ENCODE data around the gene TCP10L. TPM values are rescaled to one million over a fixed set of nuclear protein-coding genes. Genes with fewer than 3 reads are reported as not detected.
A peak's percentile ranks its signal among the peaks of the same experiment; 100 is the strongest.

Gene TCP10L
- total RNA-seq, 1 experiment from 2014 or later, result 1.2 TPM

DNA sequence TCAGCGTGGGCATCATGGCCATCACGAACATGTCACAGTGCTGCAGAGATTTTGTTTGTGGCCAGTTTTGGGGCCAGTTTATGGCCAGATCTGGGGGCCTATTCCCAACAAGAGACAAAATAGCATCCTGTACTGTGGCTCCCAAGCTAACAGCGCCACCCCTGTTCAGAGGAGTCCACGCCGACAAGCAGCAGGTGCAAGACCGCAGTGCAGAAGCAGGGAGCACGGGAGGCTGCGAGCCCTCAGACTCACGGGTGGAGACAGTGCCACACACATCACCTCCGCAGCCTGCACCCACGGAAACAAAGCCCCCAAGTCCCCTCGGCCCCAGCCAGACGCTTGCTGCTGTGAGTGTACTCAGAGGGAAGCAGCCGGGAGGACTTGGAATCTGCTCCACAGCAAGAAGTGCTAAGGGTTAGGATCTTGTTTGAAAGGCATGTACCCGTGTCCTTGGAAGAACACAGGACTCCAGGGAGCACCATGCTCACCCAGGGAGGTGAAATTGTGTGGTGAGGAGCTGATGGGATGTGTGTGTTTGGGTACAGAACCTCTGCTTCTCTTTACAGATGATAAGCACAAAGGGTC, 7.1 kb downstream of the TCP10L start:
- Mint-ChIP-seq H3K27me3 (ENCODE audit: low read depth) (no peaks in the 10 kb centered on the region), H3K9me3 (no peaks in the 10 kb centered on the region), H3K36me3 (no peaks in the 10 kb centered on the region), H3K4me3 (no peak overlapping the region), H3K27ac (no peak overlapping the region), H3K4me1 (peaks cover 8% of the 10 kb centered on the region)
- DNase-seq (ENCODE audit: low spot score) (peak; percentile 72), ATAC-seq (peak; percentile 94)
- ChIA-PET POLR2A (interaction anchor here (0.5 kb wide), 1 partner anchor 119 kb away, joined by 5 read pairs; no protein-coding TSS in a partner anchor), CTCF (interaction anchor here (0.6 to 5.3 kb wide), 10 partner anchors 9 to 265 kb away, joined by 3 to 47 read pairs (median 6); no protein-coding TSS in a partner anchor)
- TF ChIP-seq RORB (CRISPR knock-in tag; IDR thresholded peaks at IDR 0.05), result no peak
- TF ChIP-seq, protein P1, sequence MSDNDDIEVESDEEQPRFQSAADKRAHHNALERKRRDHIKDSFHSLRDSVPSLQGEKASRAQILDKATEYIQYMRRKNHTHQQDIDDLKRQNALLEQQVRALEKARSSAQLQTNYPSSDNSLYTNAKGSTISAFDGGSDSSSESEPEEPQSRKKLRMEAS (CRISPR knock-in tag; IDR thresholded peaks at IDR 0.05), result 0 out of 2 replicates have a peak, but pooled peaks have one; percentile 28
- no peak for TF ChIP-seq FOXK1 (CRISPR knock-in tag; IDR thresholded peaks at IDR 0.05)
- TF ChIP-seq, protein P2, sequence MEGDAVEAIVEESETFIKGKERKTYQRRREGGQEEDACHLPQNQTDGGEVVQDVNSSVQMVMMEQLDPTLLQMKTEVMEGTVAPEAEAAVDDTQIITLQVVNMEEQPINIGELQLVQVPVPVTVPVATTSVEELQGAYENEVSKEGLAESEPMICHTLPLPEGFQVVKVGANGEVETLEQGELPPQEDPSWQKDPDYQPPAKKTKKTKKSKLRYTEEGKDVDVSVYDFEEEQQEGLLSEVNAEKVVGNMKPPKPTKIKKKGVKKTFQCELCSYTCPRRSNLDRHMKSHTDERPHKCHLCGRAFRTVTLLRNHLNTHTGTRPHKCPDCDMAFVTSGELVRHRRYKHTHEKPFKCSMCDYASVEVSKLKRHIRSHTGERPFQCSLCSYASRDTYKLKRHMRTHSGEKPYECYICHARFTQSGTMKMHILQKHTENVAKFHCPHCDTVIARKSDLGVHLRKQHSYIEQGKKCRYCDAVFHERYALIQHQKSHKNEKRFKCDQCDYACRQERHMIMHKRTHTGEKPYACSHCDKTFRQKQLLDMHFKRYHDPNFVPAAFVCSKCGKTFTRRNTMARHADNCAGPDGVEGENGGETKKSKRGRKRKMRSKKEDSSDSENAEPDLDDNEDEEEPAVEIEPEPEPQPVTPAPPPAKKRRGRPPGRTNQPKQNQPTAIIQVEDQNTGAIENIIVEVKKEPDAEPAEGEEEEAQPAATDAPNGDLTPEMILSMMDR (IDR thresholded peaks at IDR 0.05), result peak; percentile 52; the same call in 1 of the 2 replicates
- TF ChIP-seq ZNF396 (CRISPR knock-in tag; IDR thresholded peaks at IDR 0.05; ENCODE audit: borderline replicate concordance), result no peak
- TF ChIP-seq ZNF263 (CRISPR knock-in tag; IDR thresholded peaks at IDR 0.05; ENCODE audit: low read depth), result peak; percentile 60; the same call in 1 of the 2 replicates
- TF ChIP-seq, protein P3, sequence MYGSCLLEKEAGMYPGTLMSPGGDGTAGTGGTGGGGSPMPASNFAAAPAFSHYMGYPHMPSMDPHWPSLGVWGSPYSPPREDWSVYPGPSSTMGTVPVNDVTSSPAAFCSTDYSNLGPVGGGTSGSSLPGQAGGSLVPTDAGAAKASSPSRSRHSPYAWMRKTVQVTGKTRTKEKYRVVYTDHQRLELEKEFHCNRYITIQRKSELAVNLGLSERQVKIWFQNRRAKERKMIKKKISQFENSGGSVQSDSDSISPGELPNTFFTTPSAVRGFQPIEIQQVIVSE (CRISPR knock-in tag; IDR thresholded peaks at IDR 0.05; ENCODE audit: borderline replicate concordance), result no peak
- no peak for TF ChIP-seq JUN (CRISPR knock-in tag; IDR thresholded peaks at IDR 0.05)
- TF ChIP-seq, protein P4, sequence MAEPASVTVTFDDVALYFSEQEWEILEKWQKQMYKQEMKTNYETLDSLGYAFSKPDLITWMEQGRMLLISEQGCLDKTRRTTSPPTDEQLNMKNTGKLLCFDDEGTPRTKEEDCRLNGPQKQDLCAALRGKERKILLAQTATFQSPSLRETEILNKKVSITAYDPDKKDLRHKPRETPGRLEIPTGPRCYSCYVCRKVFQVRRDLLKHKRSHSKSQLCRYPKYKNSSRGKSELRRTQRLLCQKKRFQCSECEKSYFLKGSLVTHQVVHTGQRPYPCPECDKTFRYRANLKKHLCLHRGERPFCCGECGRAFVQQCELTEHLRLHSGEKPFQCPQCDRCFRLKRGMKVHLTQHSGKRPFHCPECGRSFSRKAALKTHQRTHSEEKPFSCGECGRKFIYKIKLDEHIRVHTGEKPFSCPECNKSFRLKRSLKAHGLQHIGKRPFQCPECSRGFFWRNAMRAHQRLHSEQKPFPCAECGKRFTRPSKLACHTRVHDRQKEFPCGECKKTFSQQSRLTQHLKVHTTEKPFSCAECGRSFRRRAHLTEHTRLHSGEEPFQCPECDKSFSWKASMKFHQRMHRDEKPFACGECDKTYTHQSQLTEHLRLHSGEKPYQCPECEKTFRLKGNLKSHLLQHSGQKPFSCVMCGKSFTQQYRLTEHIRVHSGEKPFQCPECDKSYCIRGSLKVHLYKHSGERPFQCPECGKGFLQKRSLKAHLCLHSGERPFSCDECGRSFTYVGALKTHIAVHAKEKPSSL (CRISPR knock-in tag; conservative IDR thresholded peaks at IDR 0.05), result no peak
- TF ChIP-seq, protein P5, sequence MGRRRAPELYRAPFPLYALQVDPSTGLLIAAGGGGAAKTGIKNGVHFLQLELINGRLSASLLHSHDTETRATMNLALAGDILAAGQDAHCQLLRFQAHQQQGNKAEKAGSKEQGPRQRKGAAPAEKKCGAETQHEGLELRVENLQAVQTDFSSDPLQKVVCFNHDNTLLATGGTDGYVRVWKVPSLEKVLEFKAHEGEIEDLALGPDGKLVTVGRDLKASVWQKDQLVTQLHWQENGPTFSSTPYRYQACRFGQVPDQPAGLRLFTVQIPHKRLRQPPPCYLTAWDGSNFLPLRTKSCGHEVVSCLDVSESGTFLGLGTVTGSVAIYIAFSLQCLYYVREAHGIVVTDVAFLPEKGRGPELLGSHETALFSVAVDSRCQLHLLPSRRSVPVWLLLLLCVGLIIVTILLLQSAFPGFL (CRISPR knock-in tag; IDR thresholded peaks at IDR 0.05; ENCODE audit: borderline replicate concordance), result no peak
- TF ChIP-seq FOXJ3 (CRISPR knock-in tag; IDR thresholded peaks at IDR 0.05; ENCODE audit: borderline replicate concordance), result no peak
- TF ChIP-seq, protein P6, sequence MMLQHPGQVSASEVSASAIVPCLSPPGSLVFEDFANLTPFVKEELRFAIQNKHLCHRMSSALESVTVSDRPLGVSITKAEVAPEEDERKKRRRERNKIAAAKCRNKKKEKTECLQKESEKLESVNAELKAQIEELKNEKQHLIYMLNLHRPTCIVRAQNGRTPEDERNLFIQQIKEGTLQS (CRISPR knock-in tag; conservative IDR thresholded peaks at IDR 0.05), result no peak
- TF ChIP-seq, protein P7, sequence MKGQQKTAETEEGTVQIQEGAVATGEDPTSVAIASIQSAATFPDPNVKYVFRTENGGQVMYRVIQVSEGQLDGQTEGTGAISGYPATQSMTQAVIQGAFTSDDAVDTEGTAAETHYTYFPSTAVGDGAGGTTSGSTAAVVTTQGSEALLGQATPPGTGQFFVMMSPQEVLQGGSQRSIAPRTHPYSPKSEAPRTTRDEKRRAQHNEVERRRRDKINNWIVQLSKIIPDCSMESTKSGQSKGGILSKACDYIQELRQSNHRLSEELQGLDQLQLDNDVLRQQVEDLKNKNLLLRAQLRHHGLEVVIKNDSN (CRISPR knock-in tag; IDR thresholded peaks at IDR 0.05), result peak; percentile 22; the same call in 1 of the 2 replicates

DNA sequence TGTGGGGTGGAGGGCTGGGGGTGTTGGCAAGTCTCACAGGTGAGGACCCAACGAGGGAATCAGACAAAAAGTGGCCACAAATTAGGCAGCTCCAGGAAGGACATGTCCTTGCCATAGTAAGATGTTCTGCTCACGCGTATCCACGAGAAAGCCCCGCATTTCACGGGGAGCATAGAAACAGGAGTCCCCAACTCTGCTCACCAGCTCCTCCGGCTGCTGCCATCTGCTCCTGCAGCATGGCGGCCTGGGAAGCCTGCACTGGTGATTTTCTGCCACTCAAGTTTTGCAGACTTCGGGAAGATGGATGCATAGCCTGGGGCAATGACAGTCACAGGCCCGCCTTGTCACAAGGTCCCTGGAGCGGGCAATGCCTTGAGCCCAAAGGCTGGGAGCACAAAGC, 9.3 kb downstream of the TCP10L start:
- no peak for ATAC-seq
- Mint-ChIP-seq H3K9me3 (no peaks in the 10 kb centered on the region), H3K27me3 (ENCODE audit: low read depth) (no peaks in the 10 kb centered on the region), H3K4me1 (peaks cover 16% of the 10 kb centered on the region), H3K4me3 (no peak overlapping the region), H3K27ac (no peak overlapping the region), H3K36me3 (no peaks in the 10 kb centered on the region)
- POLR2A ChIA-PET, result interaction anchor here (0.5 kb wide), 1 partner anchor 174 kb away, joined by 4 read pairs; no protein-coding TSS in a partner anchor
- TF ChIP-seq SMAD3 (CRISPR knock-in tag; IDR thresholded peaks at IDR 0.05; ENCODE audit: borderline replicate concordance) (no peak), FOXP1 (CRISPR knock-in tag; IDR thresholded peaks at IDR 0.05; ENCODE audit: borderline replicate concordance) (no peak), ZNF138 (CRISPR knock-in tag; conservative IDR thresholded peaks at IDR 0.05) (no peak), ETV6 (CRISPR knock-in tag; IDR thresholded peaks at IDR 0.05) (no peak), ZNF416 (CRISPR knock-in tag; IDR thresholded peaks at IDR 0.05) (no peak)
- TF ChIP-seq, protein P8, sequence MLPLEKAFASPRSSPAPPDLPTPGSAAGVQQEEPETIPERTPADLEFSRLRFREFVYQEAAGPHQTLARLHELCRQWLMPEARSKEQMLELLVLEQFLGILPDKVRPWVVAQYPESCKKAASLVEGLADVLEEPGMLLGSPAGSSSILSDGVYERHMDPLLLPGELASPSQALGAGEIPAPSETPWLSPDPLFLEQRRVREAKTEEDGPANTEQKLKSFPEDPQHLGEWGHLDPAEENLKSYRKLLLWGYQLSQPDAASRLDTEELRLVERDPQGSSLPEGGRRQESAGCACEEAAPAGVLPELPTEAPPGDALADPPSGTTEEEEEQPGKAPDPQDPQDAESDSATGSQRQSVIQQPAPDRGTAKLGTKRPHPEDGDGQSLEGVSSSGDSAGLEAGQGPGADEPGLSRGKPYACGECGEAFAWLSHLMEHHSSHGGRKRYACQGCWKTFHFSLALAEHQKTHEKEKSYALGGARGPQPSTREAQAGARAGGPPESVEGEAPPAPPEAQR (CRISPR knock-in tag; IDR thresholded peaks at IDR 0.05), result no peak
- TF ChIP-seq, protein P9, sequence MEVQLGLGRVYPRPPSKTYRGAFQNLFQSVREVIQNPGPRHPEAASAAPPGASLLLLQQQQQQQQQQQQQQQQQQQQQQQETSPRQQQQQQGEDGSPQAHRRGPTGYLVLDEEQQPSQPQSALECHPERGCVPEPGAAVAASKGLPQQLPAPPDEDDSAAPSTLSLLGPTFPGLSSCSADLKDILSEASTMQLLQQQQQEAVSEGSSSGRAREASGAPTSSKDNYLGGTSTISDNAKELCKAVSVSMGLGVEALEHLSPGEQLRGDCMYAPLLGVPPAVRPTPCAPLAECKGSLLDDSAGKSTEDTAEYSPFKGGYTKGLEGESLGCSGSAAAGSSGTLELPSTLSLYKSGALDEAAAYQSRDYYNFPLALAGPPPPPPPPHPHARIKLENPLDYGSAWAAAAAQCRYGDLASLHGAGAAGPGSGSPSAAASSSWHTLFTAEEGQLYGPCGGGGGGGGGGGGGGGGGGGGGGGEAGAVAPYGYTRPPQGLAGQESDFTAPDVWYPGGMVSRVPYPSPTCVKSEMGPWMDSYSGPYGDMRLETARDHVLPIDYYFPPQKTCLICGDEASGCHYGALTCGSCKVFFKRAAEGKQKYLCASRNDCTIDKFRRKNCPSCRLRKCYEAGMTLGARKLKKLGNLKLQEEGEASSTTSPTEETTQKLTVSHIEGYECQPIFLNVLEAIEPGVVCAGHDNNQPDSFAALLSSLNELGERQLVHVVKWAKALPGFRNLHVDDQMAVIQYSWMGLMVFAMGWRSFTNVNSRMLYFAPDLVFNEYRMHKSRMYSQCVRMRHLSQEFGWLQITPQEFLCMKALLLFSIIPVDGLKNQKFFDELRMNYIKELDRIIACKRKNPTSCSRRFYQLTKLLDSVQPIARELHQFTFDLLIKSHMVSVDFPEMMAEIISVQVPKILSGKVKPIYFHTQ (CRISPR knock-in tag; IDR thresholded peaks at IDR 0.05), result no peak
- CTCF ChIA-PET, result interaction anchor here (1.0 to 5.3 kb wide), 7 partner anchors 14 to 270 kb away, joined by 3 to 47 read pairs (median 6); partner anchors contain the start of gene EVA1C
- no peak for DNase-seq (ENCODE audit: low spot score)

Data from WTC11 (cell line).